ENCODE results near the gene BARHL1.

- no peak for TF ChIP-seq YY1 (IDR thresholded peaks at IDR 0.05; ENCODE audit: insufficient read depth, insufficient read length)
- TF ChIP-seq SUZ12 (IDR thresholded peaks at IDR 0.05; ENCODE audit: extremely low read depth, insufficient read depth, insufficient read length), result no peak
Measured at GRCh38 chr9:132591244-132591643, 8.8 kb downstream of the BARHL1 start.

All from NT2/D1 (cell line).